Lung (tissue), 12 donors: ENCODE measurements around the gene CD226. TPM values are rescaled to one million over a fixed set of nuclear protein-coding genes. Genes with fewer than 3 reads are reported as not detected.

Experiments used
- ATAC-seq: fragments of 200-7000 bp; cut with Tn5 transposase; one replicate; pipeline ENCODE4 v1.9.1; 2020; ENCODE audit warnings: moderate number of reproducible peaks; ENCODE audit not compliant: insufficient read depth, low FRiP score
- DNase-seq, 3 donors: peaks; one replicate each; pipeline ENCODE4 v3.0.0-alpha.2; 2013 to 2017
- H3K27ac ChIP-seq, 2 donors: one replicate each; pipeline ENCODE4 v1.5.1; 2013; ENCODE audit warnings: mild to moderate bottlenecking in 2 of 2, moderate library complexity in 2 of 2, control low read depth in 1 of 2, inconsistent platforms in 1 of 2, low read depth in 1 of 2, low read length in 1 of 2
- H3K27me3 ChIP-seq, 3 donors: one replicate each; pipeline ENCODE4 v1.5.1; 2013; ENCODE audit warnings: low read length in 2 of 3; ENCODE audit not compliant: control insufficient read depth in 3 of 3, insufficient read depth in 3 of 3
- H3K36me3 ChIP-seq, 4 donors: one replicate each; pipeline ENCODE4 v1.5.1; 2013; ENCODE audit warnings: low read length in 4 of 4, mild to moderate bottlenecking in 1 of 4, moderate library complexity in 1 of 4; ENCODE audit not compliant: control insufficient read depth in 4 of 4, insufficient read depth in 4 of 4
- H3K4me1 ChIP-seq, 5 donors: one replicate each; pipeline ENCODE4 v1.5.1; 2013; ENCODE audit warnings: low read length in 5 of 5, mild to moderate bottlenecking in 2 of 5, moderate library complexity in 1 of 5; ENCODE audit not compliant: control insufficient read depth in 5 of 5, insufficient read depth in 5 of 5
- H3K4me3 ChIP-seq: one replicate; pipeline ENCODE4 v1.5.1; 2013; ENCODE audit warnings: mild to moderate bottlenecking, control low read depth, moderate library complexity
- H3K9ac ChIP-seq, 2 donors: one replicate each; pipeline ENCODE4 v1.5.1; 2013; ENCODE audit warnings: low read length in 2 of 2, control low read depth in 1 of 2; ENCODE audit not compliant: insufficient read depth in 1 of 2
- H3K9me3 ChIP-seq, 4 donors: one replicate each; pipeline ENCODE4 v1.5.1; 2013; ENCODE audit warnings: low read length in 3 of 4, mild to moderate bottlenecking in 1 of 4, moderate library complexity in 1 of 4; ENCODE audit not compliant: control insufficient read depth in 4 of 4, insufficient read depth in 3 of 4
- CTCF ChIP-seq: IDR thresholded peaks from 2 replicates; pipeline ENCODE4 v1.5.1; 2012; ENCODE audit warnings: mild to moderate bottlenecking; ENCODE audit errors: control extremely low read depth, extremely low read depth
- WGBS, 2 donors: extraction: QIAGEN DNeasy Blood & Tissue Kit; methylation state at CpG; one replicate each; pipeline ENCODE4 v1.1.7; 2013; 5-methylcytosine and 5-hydroxymethylcytosine counted together
- polyA plus RNA-seq, 2 donors: library from polyadenylated mRNA; stranded (reverse); fragments of 200-250 nt; gene quantifications; one replicate each; pipeline ENCODE4 v1.2.1, GENCODE V29; 2013
- total RNA-seq, 2 donors: library from RNA; depleted of rRNA in 1 of 2; stranded (reverse); fragments of >200 nt in 1 of 2; gene quantifications; one replicate each; pipeline ENCODE4 v1.2.1, GENCODE V29; 2014 to 2021
- donor health status: control.
- donor health status: control.
- donor health status: Bipolar disorder and iron deficiency.
- donor health status: healthy.
- donor health status: DM: yes; HTN: yes; CAD: no.

Gene CD226
- total and polyA plus RNA-seq, 4 donors, result 0.49 to 6.3 (median 2.7) TPM

GRCh38 chr18:69876490-69876889 is 71.2 kb downstream of the CD226 start:
- peak in 1 of 3 donors; percentile 22 for DNase-seq
- Histone ChIP-seq H3K27ac (no peak overlapping the region), H3K27me3 (no peaks in the 10 kb centered on the region), H3K9me3 (no peaks in the 10 kb centered on the region), H3K36me3 (no peaks in the 10 kb centered on the region), H3K9ac (no peak overlapping the region), H3K4me3 (no peak overlapping the region), H3K4me1 (peaks cover 0 to 6% (median 0%) of the 10 kb centered on the region in 5 donors)
- no peak for ATAC-seq
- 84 to 92% methylated on average over 2 to 3 of the region's 3 CpGs for WGBS, 2 donors
- no peak for TF ChIP-seq CTCF

GRCh38 chr18:69874058-69874457 is 73.6 kb downstream of the CD226 start:
- WGBS, 2 donors, result 86 to 87% methylated on average over 2 of the region's 2 CpGs
- Histone ChIP-seq H3K9ac (no peak overlapping the region), H3K4me1 (peaks cover 0 to 2% (median 0%) of the 10 kb centered on the region in 5 donors), H3K36me3 (no peaks in the 10 kb centered on the region), H3K4me3 (no peak overlapping the region), H3K9me3 (no peaks in the 10 kb centered on the region), H3K27ac (no peak overlapping the region), H3K27me3 (no peaks in the 10 kb centered on the region)
- no peak for DNase-seq
- TF ChIP-seq CTCF, result no peak
- ATAC-seq, result no peak

GRCh38 chr18:69872661-69873060 is 75.0 kb downstream of the CD226 start:
- Histone ChIP-seq H3K9me3 (no peaks in the 10 kb centered on the region), H3K9ac (no peak overlapping the region)

More at GRCh38 chr18:69872661-69873060, 75.0 kb downstream of the CD226 start:
- no peak for ATAC-seq
- no peak for DNase-seq
- H3K4me3 ChIP-seq, result no peak overlapping the region
- no peaks in the 10 kb centered on the region for H3K36me3 ChIP-seq
- WGBS, 2 donors, result 91 to 92% methylated on average over 4 of the region's 4 CpGs
- H3K4me1 ChIP-seq, result peaks cover 0 to 2% (median 0%) of the 10 kb centered on the region in 5 donors
- no peaks in the 10 kb centered on the region for H3K27me3 ChIP-seq
- TF ChIP-seq CTCF, result no peak
- H3K27ac ChIP-seq, result no peak overlapping the region
